Suprapubic skin (tissue), 3 donors: ENCODE data around the gene AUTS2.

Experiments
- CTCF ChIP-seq, 2 donors: fragments of 200-600 bp in 1 of 2; fragments of 450-650 bp in 1 of 2; sonication (generic) in 1 of 2; IDR thresholded peaks; one replicate each; pipeline ENCODE4 v1.5.1; 2016 to 2019; ENCODE audit warnings: antibody characterized with exemption in 2 of 2, mild to moderate bottlenecking in 1 of 2, moderate library complexity in 1 of 2
- POLR2A ChIP-seq, 2 donors: fragments of 450-650 bp; IDR thresholded peaks; one replicate each; pipeline ENCODE4 v1.6.1; 2017; ENCODE audit warnings: antibody characterized with exemption in 2 of 2, mild to moderate bottlenecking in 2 of 2, moderate library complexity in 2 of 2

- no peak for TF ChIP-seq CTCF (IDR thresholded peaks at IDR 0.05)
- TF ChIP-seq POLR2A (IDR thresholded peaks at IDR 0.05): no peak
Observed at GRCh38 chr7:70752794-70753241, 1154.5 kb downstream of the AUTS2 start.
